ENCODE measurements around the gene SYNJ2BP.

The SYNJ2BP gene

GRCh38 chr14:70416338-70416724 lies 559 bp downstream of the SYNJ2BP start:
- TF ChIP-seq POLR2AphosphoS5 (IDR thresholded peaks at IDR 0.05; ENCODE audit: low read depth, low read length) (no peak), REST (IDR thresholded peaks at IDR 0.05; ENCODE audit: insufficient read depth in 1 of 2, low read depth in 2 of 2, low read length in 2 of 2) (no peak), FOXP2 (optimal IDR thresholded peaks at IDR 0.05; ENCODE audit: borderline replicate concordance, extremely low read depth, extremely low read length, insufficient read depth) (no peak), SIN3A (IDR thresholded peaks at IDR 0.05; ENCODE audit: borderline replicate concordance, insufficient read depth, low read length) (no peak), TAF1 (IDR thresholded peaks at IDR 0.05; ENCODE audit: borderline replicate concordance, insufficient read depth, low read length) (no peak)

GRCh38 chr14:70415788-70416187 lies 1.1 kb downstream of the SYNJ2BP start:
- TF ChIP-seq FOXP2 (optimal IDR thresholded peaks at IDR 0.05; ENCODE audit: borderline replicate concordance, extremely low read depth, extremely low read length, insufficient read depth) (no peak), SIN3A (IDR thresholded peaks at IDR 0.05; ENCODE audit: borderline replicate concordance, insufficient read depth, low read length) (no peak), TAF1 (IDR thresholded peaks at IDR 0.05; ENCODE audit: borderline replicate concordance, insufficient read depth, low read length) (no peak), POLR2AphosphoS5 (IDR thresholded peaks at IDR 0.05; ENCODE audit: low read depth, low read length) (no peak), REST (IDR thresholded peaks at IDR 0.05; ENCODE audit: insufficient read depth in 1 of 2, low read depth in 2 of 2, low read length in 2 of 2) (no peak)

GRCh38 chr14:70407621-70408020 lies 9.3 kb downstream of the SYNJ2BP start:
- TF ChIP-seq REST (IDR thresholded peaks at IDR 0.05; ENCODE audit: insufficient read depth in 1 of 2, low read depth in 2 of 2, low read length in 2 of 2) (no peak), TAF1 (IDR thresholded peaks at IDR 0.05; ENCODE audit: borderline replicate concordance, insufficient read depth, low read length) (no peak), POLR2AphosphoS5 (IDR thresholded peaks at IDR 0.05; ENCODE audit: low read depth, low read length) (no peak)

GRCh38 chr14:70401643-70402042 lies 15.2 kb downstream of the SYNJ2BP start:
- TF ChIP-seq POLR2AphosphoS5 (IDR thresholded peaks at IDR 0.05; ENCODE audit: low read depth, low read length) (no peak), REST (IDR thresholded peaks at IDR 0.05; ENCODE audit: insufficient read depth in 1 of 2, low read depth in 2 of 2, low read length in 2 of 2) (no peak)

GRCh38 chr14:70398706-70399431 lies 18.0 kb downstream of the SYNJ2BP start:
- no peak for TF ChIP-seq SIN3A (IDR thresholded peaks at IDR 0.05; ENCODE audit: borderline replicate concordance, insufficient read depth, low read length)
- TF ChIP-seq POLR2AphosphoS5 (IDR thresholded peaks at IDR 0.05; ENCODE audit: low read depth, low read length): no peak
- no peak for TF ChIP-seq REST (IDR thresholded peaks at IDR 0.05; ENCODE audit: insufficient read depth in 1 of 2, low read depth in 2 of 2, low read length in 2 of 2)
- TF ChIP-seq FOXP2 (optimal IDR thresholded peaks at IDR 0.05; ENCODE audit: borderline replicate concordance, extremely low read depth, extremely low read length, insufficient read depth): no peak
- TF ChIP-seq TAF1 (IDR thresholded peaks at IDR 0.05; ENCODE audit: borderline replicate concordance, insufficient read depth, low read length): no peak
